ENCODE data around the gene COL4A6.

COL4A6 gene

DNA sequence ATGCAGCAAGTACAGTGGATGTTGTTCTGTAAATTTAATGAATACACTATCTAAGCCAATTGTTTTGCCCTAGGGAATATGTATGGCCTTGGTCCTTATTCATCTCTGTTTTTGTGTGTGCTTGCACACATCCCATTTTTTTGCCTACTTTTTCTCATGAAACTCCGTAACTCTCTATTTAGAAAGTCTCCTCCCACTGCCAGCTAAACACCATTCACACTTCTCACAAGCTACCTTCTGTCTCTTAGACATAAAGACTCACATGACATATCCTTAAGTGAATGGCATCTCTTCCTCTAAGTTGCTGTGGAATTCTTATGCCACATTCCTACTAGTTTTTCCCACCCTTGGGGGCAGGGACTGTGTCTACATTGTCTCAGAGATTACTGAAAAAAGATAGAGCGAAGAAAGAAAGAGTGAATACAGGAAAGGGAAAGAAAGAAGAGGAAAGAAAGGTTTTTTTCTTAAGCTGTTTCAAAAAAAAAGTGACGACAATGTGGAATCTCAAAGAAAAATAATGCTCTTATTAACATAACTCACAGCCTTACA lies 229.1 kb downstream of the COL4A6 start:
- DNase-seq: peak; percentile 54

- no peak for DNase-seq
Observed at GRCh38 chrX:108203540-108203939, 234.7 kb downstream of the COL4A6 start.

- peak; percentile 64 for DNase-seq
Observed at GRCh38 chrX:108199691-108200090, 238.5 kb downstream of the COL4A6 start.

GRCh38 chrX:108199041-108199440 lies 239.2 kb downstream of the COL4A6 start:
- DNase-seq: no peak

- no peak for DNase-seq
Observed at GRCh38 chrX:108198420-108198819, 239.8 kb downstream of the COL4A6 start.

- DNase-seq: no peak
Observed at GRCh38 chrX:108186811-108187210, 251.4 kb downstream of the COL4A6 start.

DNA sequence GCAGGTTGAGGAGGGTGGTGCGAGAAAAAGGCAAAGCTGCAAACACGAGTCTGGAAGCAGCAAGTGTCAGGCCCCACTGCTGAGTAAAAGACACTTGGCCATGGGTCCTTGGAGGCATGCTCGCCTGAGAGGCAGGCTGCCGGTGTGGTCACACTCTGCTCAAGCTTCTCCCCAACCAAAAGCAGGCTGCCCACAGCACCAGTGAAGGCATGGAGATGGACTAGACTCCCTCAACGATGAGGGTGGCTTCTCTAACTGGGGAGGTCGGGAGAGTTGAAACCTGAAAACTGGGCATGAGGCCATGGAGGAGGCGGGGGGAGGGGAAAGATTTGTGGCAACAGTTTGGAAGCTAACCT lies 260.1 kb downstream of the COL4A6 start:
- DNase-seq: no peak

GRCh38 chrX:108177351-108178142 lies 260.7 kb downstream of the COL4A6 start:
- no peak for DNase-seq

DNA sequence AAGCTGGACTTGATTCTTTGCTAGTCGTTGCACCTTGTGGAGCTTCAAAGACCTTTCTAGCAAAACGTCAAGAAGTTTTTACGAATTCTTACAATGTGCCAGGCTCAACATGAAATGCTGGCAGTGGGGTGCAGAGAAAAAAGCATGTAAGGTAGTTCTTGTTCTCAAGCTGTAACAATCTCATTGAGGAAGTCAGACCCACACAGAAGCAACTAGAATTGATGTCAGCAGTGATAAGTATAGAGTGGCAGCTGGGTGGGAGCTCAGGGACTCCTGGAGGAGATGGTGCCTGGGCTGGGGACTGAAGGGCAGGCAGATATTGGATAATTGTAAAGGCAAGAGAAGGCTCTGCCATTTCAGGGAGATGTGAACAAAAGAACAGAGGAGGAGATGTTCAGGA lies 264.3 kb downstream of the COL4A6 start:
- DNase-seq: peak; percentile 21

- DNase-seq: no peak
Observed at GRCh38 chrX:108171671-108172070, 266.6 kb downstream of the COL4A6 start.

DNA sequence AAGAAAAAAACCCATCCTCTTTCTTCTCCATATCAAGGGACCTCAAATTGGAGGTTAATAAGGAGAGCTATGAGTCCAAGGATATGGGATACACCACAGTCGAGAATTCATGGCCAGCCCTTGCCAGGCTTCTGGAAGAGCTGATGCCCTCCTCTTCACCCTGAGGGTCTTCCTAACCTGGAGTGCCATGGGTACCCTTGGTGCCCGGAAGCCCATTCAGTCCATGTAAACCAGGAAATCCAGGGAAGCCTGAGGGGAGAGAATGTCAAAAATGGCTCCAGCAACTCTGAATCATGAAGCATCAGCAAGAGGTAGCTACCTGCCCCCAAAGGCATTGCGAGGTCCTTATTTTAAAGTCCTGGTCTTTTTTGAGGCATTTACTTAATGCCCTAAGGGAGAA lies 268.5 kb downstream of the COL4A6 start:
- no peak for DNase-seq

GRCh38 chrX:108168961-108169740 lies 269.1 kb downstream of the COL4A6 start:
- DNase-seq: peak; percentile 29

- peak; percentile 22 for DNase-seq
Observed at GRCh38 chrX:108167211-108167872, 270.9 kb downstream of the COL4A6 start.

DNA sequence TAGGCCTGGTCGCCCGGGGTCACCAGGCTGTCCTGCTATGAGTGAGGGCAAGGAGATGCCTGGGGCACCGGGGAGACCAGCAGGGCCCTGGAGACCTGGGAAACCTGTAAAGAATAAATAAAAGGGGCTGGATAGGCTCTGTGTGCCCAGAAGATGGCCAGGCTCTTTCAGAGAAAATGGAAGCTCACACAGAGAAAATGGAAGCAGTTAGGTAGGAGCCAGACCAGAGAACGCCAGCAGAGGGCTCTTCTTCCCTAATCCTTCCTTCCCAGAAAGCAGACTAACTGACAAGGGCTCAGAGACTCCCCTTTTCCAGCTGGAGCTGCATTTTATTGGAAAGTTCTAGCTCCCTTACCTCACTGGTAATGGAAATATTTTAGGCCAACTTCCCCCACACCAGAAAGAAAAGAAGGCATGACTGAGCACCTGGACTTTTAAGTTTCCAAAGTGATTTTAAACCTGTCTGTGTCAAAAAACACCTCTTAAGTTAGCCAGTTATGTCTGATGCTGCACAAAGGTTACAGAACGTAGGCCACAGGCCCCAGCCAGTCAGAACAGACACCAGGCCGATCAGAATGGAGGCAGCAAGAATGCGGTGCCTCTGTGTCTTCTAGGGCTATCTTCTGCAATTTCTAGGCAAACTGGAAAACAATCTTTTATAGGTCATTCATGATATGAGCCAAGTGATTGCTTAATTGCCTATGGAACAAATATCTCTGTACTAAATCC lies 272.7 kb downstream of the COL4A6 start:
- DNase-seq: peak; percentile 70

GRCh38 chrX:108163333-108164082 lies 274.7 kb downstream of the COL4A6 start:
- DNase-seq: peak; percentile 32

- no peak for DNase-seq
Observed at GRCh38 chrX:108162265-108162664, 276.0 kb downstream of the COL4A6 start.

GRCh38 chrX:108160309-108160708 lies 277.9 kb downstream of the COL4A6 start:
- peak; percentile 24 for DNase-seq

DNA sequence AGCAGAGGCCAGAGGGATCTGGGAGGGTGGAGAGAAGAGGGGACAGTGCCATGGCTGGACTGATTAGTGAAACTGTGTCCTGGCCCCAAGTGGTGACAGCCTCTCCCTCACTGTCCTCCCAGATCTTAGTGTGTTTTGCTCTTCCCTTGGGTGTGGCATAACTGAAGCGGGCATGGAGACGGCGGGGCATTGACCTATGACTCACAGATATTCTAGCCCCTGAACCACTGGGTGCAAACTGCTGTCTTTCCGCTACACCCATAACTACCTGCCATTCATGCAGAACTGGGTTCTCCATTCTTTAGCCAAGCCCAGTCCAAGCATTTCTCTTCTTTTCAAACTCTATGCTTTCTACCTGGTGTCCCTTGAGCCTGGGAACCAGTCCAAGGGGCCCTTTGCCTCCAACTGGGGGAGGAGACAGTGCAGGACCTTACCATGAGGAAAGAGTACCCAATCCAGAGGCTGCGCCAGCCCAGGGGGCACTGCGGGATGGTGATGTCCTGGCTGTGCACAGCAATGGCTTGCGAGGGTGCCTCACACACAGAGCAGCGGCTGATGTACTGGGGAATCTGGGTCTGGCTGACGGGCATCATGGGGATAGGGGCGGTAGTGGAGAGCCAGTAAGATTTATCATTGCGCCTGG lies 279.1 kb downstream of the COL4A6 start:
- DNase-seq: no peak

DNA sequence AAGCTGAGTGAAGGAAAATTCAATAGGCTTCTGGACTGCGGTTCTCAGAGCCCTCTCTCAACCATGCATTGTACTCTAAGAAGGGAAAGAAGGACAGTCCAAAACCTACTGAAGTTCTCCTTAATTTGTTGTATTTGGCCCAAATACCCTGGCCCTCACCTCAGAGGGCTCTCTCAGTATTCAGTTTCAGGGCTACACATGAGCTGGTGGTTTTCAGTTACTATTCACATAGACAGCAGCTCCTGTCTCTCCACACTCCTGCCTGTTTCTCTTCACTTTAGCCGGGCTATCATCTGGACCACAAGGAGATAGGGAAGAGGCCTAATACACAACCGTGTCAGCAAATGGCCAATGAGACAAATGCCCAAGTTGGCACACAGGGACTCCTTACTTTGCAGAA lies 280.6 kb downstream of the COL4A6 start:
- DNase-seq: no peak

DNA sequence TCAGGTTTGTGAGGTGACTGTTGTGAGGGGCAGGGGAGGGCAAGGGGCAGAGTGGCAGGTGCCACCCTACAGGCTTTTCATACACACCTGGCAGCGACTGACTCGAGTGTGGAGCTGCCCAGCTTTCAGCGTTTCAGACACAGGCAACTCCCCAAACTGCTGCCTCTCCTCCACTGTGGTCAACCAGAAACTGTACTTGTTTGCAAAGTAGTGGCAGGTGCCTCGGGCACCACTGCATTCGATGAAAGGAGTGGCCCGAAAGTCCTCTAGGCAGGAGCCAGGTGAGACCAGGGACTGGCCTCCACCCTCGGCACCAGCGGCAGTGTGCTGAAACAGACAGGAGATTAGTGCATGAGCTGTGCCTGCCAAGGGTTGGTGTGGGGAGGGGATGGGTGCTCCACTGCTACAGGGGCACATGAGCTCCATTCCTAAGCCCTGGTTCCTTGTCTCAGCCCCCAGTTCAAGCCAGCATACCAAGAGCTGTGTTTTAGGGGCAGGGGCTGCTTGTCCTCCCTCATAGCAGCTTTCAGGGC lies 281.2 kb downstream of the COL4A6 start:
- DNase-seq: no peak

- no peak for DNase-seq
Observed at GRCh38 chrX:108156082-108156481, 282.1 kb downstream of the COL4A6 start.

All from islet precursor cell (in vitro differentiated cells).